Measurements from ENCODE around the gene ESRRB.

Gene ESRRB

DNA sequence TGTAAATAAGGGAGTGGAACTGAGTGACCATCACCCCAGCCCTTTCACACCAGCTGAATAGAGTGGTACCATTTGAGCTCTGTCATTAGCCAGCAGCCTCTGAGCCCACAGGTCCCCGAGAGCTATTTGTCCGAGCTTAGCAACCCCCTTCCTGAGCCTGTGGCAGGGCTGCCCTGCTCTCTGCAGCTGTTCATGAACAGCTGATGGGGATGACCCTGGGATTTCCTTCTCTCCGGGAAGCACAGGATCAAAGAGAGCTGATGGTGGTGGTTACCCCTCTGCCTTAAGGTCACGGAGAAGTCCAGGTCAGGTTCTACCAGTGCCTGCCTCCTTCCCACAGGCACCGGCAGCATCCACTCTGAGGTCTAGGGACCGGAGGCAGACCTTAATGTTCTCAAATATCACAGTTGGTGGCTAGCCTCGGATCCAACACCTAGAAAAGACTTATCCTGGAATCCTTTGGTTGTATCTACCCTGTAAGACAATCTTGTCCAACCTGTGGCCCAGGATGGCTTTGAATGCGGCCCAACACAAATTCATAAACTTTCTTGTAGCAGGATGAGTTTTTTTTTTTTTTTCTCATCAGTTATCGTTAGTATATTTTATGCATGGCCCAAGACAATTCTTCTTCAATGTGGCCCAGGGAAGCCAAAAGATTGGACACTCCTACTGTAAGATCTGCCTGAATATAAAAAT lies 81.1 kb downstream of the ESRRB start:
- Histone ChIP-seq H3K36me3 (ENCODE audit: control insufficient read depth, insufficient read depth, low read length) (no peaks in the 10 kb centered on the region), H3K27ac (ENCODE audit: low read depth, low read length, severe bottlenecking) (no peak overlapping the region), H3K4me1 (ENCODE audit: control insufficient read depth, insufficient read depth, low read length, poor library complexity, severe bottlenecking) (no peaks in the 10 kb centered on the region), H3K9me3 (ENCODE audit: control insufficient read depth, low read length) (no peaks in the 10 kb centered on the region), H3K4me3 (ENCODE audit: extremely low read depth, insufficient read depth, low read length, poor library complexity, severe bottlenecking) (no peak overlapping the region)
- WGBS, 2 experiments (ENCODE audit: insufficient coverage in 2 of 2): 91% methylated on average over 7 to 8 of the region's 9 CpGs

DNA sequence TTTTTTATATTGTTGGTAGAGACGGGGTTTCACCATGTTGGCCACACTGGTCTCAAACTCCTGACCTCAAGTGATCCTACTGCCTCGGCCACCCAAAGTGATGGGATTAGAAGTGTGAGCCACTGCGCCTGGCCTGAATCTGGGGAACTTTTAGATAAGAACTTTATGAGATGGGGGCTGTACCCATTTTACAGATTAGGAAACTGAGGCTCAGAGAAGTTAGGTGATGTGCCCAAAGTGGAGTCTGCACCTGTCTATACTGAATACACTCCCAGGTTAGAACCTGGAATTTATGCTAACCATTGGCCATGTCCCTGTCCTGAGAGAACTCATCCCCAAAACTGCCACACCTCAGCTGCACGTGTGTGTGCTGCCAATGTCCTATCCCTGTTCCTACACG lies 81.9 kb downstream of the ESRRB start:
- Histone ChIP-seq H3K9me3 (ENCODE audit: control insufficient read depth, low read length) (no peaks in the 10 kb centered on the region), H3K36me3 (ENCODE audit: control insufficient read depth, insufficient read depth, low read length) (no peaks in the 10 kb centered on the region)
- WGBS, 2 experiments (ENCODE audit: insufficient coverage in 2 of 2): 78 to 91% methylated on average over 3 to 5 of the region's 5 CpGs

DNA sequence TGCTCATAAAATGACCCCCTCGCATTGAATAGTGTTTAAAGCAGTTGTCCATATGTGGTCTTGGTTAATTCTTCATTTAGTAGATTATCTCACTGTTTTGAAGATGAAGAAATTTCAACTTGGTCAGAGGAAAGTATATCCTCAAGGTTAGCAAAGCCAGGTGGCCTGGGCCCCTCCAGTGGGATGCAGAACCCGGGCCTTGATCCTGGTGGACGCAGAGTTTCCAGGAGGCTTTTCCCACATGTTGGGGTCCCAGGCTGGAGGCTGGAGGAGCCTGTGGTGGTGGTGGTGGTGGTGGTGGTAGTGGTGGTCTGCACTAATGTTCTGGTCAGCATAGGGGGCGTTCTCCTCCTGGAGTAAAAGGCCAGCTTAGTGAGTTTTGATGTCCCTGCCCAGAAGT lies 85.9 kb downstream of the ESRRB start:
- Histone ChIP-seq H3K36me3 (ENCODE audit: control insufficient read depth, insufficient read depth, low read length) (no peaks in the 10 kb centered on the region), H3K27ac (ENCODE audit: low read depth, low read length, severe bottlenecking) (no peak overlapping the region), H3K4me1 (ENCODE audit: control insufficient read depth, insufficient read depth, low read length, poor library complexity, severe bottlenecking) (no peaks in the 10 kb centered on the region), H3K4me3 (ENCODE audit: extremely low read depth, insufficient read depth, low read length, poor library complexity, severe bottlenecking) (no peak overlapping the region), H3K9me3 (ENCODE audit: control insufficient read depth, low read length) (no peaks in the 10 kb centered on the region)
- 88 to 90% methylated on average over 3 of the region's 4 CpGs for WGBS, 2 experiments (ENCODE audit: insufficient coverage in 2 of 2)

More for the DNA sequence above, 81.9 kb downstream of the ESRRB start:
- Histone ChIP-seq H3K4me3 (ENCODE audit: extremely low read depth, insufficient read depth, low read length, poor library complexity, severe bottlenecking) (no peak overlapping the region), H3K4me1 (ENCODE audit: control insufficient read depth, insufficient read depth, low read length, poor library complexity, severe bottlenecking) (no peaks in the 10 kb centered on the region), H3K27ac (ENCODE audit: low read depth, low read length, severe bottlenecking) (no peak overlapping the region)

DNA sequence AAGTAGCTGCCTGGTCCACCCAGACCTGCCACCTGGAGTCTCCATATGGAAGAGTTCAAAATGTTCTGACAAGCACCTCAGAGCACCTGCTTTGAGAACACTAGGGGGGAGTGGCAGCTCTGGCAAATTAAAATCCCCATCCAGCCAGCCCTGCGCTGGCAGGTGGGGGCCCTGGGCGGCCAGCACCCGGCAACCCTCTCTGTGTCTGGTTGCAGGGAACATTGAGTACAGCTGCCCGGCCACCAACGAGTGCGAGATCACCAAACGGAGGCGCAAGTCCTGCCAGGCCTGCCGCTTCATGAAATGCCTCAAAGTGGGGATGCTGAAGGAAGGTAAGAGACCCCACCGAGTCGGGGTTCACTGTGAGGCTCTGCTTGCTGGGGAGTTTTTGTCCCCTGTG lies 86.4 kb downstream of the ESRRB start:
- H3K4me1 ChIP-seq (ENCODE audit: control insufficient read depth, insufficient read depth, low read length, poor library complexity, severe bottlenecking): no peaks in the 10 kb centered on the region
- H3K4me3 ChIP-seq (ENCODE audit: extremely low read depth, insufficient read depth, low read length, poor library complexity, severe bottlenecking): no peak overlapping the region
- H3K27ac ChIP-seq (ENCODE audit: low read depth, low read length, severe bottlenecking): no peak overlapping the region
- WGBS, 2 experiments (ENCODE audit: insufficient coverage in 2 of 2): 94 to 97% methylated on average over 11 of the region's 11 CpGs
- H3K9me3 ChIP-seq (ENCODE audit: control insufficient read depth, low read length): no peaks in the 10 kb centered on the region
- H3K36me3 ChIP-seq (ENCODE audit: control insufficient read depth, insufficient read depth, low read length): no peaks in the 10 kb centered on the region

DNA sequence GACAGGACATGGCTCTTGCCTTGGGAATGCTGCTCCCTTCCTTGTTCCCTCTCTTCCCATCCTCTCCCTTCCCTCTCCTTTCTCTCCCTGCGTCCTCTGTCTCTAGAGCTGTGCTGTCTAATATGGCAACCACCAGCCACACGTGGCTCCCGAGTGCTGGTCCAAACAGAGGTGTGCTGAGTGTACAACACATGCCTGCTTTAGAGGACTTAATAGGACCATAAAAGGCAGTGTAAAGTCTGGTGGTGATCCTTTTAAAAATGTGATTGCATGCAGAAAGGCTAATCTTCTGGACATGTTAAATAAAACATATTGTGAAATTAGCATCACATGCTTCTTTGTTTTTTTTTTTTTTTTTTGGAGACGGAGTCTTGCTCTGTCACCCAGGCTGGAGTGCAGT lies 87.2 kb downstream of the ESRRB start:
- Histone ChIP-seq H3K36me3 (ENCODE audit: control insufficient read depth, insufficient read depth, low read length) (no peaks in the 10 kb centered on the region), H3K27ac (ENCODE audit: low read depth, low read length, severe bottlenecking) (no peak overlapping the region), H3K4me1 (ENCODE audit: control insufficient read depth, insufficient read depth, low read length, poor library complexity, severe bottlenecking) (no peaks in the 10 kb centered on the region), H3K4me3 (ENCODE audit: extremely low read depth, insufficient read depth, low read length, poor library complexity, severe bottlenecking) (no peak overlapping the region), H3K9me3 (ENCODE audit: control insufficient read depth, low read length) (no peaks in the 10 kb centered on the region)
- WGBS, 2 experiments (ENCODE audit: insufficient coverage in 2 of 2): 92 to 95% methylated on average over 3 of the region's 4 CpGs

DNA sequence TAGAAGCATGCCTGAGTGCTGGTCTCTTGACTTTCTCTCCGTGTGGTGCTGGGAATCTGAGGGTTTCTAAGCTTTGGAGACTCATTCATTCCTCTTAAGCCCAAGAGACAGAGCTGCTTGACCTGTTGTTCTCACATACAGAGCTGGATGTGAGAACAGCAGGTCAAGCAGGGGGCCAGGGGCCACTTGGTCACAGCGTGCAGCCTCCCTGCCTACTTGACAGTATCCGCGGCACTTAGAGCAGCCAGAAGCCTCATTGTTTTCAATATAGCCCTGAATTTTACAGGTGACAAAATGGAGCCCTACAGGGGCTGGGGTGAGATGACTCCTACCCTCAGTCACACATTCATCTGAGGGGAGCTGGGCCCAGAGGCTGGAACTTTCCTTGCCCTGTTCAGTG lies 88.9 kb downstream of the ESRRB start:
- H3K4me1 ChIP-seq (ENCODE audit: control insufficient read depth, insufficient read depth, low read length, poor library complexity, severe bottlenecking): no peaks in the 10 kb centered on the region
- H3K4me3 ChIP-seq (ENCODE audit: extremely low read depth, insufficient read depth, low read length, poor library complexity, severe bottlenecking): no peak overlapping the region
- WGBS, 2 experiments (ENCODE audit: insufficient coverage in 2 of 2): 71 to 80% methylated on average over 2 to 4 of the region's 4 CpGs
- H3K36me3 ChIP-seq (ENCODE audit: control insufficient read depth, insufficient read depth, low read length): no peaks in the 10 kb centered on the region
- H3K9me3 ChIP-seq (ENCODE audit: control insufficient read depth, low read length): no peaks in the 10 kb centered on the region
- no peak overlapping the region for H3K27ac ChIP-seq (ENCODE audit: low read depth, low read length, severe bottlenecking)

DNA sequence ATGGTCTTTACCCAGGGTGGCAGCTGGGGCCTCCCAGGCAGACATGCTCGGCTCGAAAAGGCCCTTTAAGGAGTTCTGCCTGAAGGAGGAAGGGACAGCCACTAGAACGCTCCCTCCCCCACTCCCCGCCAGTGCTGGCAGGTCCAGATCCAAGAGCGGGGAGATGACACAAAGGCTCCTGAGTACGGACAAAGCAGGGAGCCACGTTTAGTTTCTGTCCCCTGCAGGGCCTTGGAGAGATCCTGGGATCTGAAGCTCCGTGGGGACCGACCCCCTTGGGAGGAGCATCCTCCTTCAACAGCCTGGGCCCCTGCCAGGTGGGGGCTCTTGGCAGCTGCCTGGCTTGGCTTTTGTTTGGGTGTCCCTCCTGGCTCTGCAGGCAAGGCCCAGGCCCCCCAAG lies 89.7 kb downstream of the ESRRB start:
- Histone ChIP-seq H3K4me3 (ENCODE audit: extremely low read depth, insufficient read depth, low read length, poor library complexity, severe bottlenecking) (no peak overlapping the region), H3K36me3 (ENCODE audit: control insufficient read depth, insufficient read depth, low read length) (no peaks in the 10 kb centered on the region), H3K4me1 (ENCODE audit: control insufficient read depth, insufficient read depth, low read length, poor library complexity, severe bottlenecking) (no peaks in the 10 kb centered on the region), H3K27ac (ENCODE audit: low read depth, low read length, severe bottlenecking) (no peak overlapping the region), H3K9me3 (ENCODE audit: control insufficient read depth, low read length) (no peaks in the 10 kb centered on the region)
- WGBS, 2 experiments (ENCODE audit: insufficient coverage in 2 of 2): 47 to 54% methylated on average over 5 to 6 of the region's 9 CpGs

DNA sequence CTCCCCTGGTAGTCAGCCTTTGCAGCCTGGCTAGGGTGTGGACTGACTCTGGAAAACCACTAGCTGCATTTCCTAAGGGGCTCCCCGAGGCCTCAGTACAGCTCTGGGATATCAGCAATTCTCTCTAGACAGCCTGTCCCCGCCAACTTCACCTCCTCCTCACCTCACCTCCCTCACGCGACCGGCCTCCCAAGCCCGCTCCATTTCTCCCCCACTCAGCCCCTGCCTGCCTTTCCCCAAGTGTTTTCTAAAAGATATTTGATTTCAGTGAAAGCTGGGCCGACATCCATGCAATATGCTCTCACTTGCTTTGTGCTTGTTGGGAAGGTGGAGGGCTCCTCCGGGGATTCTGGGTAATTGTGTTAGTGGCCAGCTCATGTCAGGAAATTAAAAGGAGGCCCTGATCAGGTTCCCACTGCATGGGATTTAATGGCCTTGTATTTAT lies 91.8 kb downstream of the ESRRB start:
- H3K9me3 ChIP-seq (ENCODE audit: control insufficient read depth, low read length): no peaks in the 10 kb centered on the region
- no peaks in the 10 kb centered on the region for H3K4me1 ChIP-seq (ENCODE audit: control insufficient read depth, insufficient read depth, low read length, poor library complexity, severe bottlenecking)
- WGBS, 2 experiments (ENCODE audit: insufficient coverage in 2 of 2): 93% methylated on average over 4 to 7 of the region's 8 CpGs
- no peaks in the 10 kb centered on the region for H3K36me3 ChIP-seq (ENCODE audit: control insufficient read depth, insufficient read depth, low read length)
- no peak overlapping the region for H3K27ac ChIP-seq (ENCODE audit: low read depth, low read length, severe bottlenecking)
- no peak overlapping the region for H3K4me3 ChIP-seq (ENCODE audit: extremely low read depth, insufficient read depth, low read length, poor library complexity, severe bottlenecking)

DNA sequence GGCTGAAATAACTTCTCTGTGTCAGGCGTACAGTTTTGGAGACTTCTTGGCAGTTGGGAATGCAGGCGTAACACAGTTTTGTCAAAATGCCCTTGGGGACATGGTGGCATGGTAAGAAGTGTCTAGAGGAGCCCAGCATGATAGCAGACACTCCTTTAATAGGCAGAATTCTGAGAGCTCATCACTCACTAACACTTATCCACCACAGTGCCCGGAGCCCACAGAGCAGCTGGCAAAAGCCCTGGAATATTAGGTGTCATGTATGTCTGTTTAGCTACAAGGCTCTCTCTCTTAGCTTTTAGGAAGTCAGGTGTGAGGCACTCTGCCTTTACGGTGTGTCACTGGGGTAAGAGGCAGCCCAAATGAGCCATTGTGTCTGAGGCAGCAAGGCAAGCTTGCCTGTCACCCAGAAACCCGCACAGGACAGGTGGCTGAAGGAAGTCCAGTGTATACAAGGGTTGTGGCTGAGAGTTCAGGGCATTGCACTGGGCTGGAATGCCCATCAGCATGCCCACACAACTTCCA lies 96.3 kb downstream of the ESRRB start:
- no peak overlapping the region for H3K27ac ChIP-seq (ENCODE audit: low read depth, low read length, severe bottlenecking)
- WGBS, 2 experiments (ENCODE audit: insufficient coverage in 2 of 2): 77 to 94% methylated on average over 4 of the region's 5 CpGs

DNA sequence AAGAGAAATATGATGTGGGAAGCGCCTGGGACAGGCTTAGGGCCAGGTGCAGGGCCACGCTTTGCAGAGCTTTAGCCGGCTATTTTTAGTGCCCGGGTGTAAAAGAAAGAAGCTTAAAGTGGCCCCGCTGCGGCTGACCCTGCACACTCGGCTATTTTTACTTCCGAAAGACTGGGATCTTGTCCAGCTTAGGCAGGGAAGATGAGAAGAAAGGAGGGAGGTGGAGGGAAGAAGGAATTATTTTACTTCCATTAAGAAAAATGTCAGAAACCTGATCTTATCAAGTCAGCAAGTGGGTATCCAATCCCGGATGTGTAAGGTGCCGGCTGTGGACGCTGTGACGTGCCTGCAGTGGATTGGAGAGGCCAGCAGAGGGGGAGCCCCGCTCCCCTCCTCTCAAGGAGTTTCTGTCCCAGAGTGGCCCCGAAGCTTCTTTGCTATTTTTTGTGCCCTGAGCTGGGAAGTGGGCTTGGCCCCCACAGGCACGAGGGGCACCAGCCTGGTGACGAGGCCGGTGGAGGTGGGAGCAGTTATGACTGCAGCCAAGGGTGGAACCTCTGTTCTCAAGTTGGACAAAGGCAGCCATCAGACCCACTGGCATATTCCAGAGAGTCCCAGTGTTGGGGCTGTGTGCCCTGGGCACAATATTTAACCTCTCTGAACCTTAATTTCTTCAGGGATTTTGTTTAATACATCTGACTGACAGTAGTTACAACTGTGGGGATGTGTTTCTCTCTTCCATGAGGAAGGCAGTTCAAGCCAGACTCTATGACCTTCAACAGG lies 97.7 kb downstream of the ESRRB start:
- WGBS, 2 experiments (ENCODE audit: insufficient coverage in 2 of 2): 82 to 86% methylated on average over 15 of the region's 17 CpGs
- H3K9me3 ChIP-seq (ENCODE audit: control insufficient read depth, low read length): no peaks in the 10 kb centered on the region
- no peaks in the 10 kb centered on the region for H3K4me1 ChIP-seq (ENCODE audit: control insufficient read depth, insufficient read depth, low read length, poor library complexity, severe bottlenecking)
- no peak overlapping the region for H3K27ac ChIP-seq (ENCODE audit: low read depth, low read length, severe bottlenecking)
- H3K4me3 ChIP-seq (ENCODE audit: extremely low read depth, insufficient read depth, low read length, poor library complexity, severe bottlenecking): no peak overlapping the region
- H3K36me3 ChIP-seq (ENCODE audit: control insufficient read depth, insufficient read depth, low read length): no peaks in the 10 kb centered on the region

More for the DNA sequence above, 96.3 kb downstream of the ESRRB start:
- no peaks in the 10 kb centered on the region for H3K36me3 ChIP-seq (ENCODE audit: control insufficient read depth, insufficient read depth, low read length)
- no peaks in the 10 kb centered on the region for H3K4me1 ChIP-seq (ENCODE audit: control insufficient read depth, insufficient read depth, low read length, poor library complexity, severe bottlenecking)
- no peak overlapping the region for H3K4me3 ChIP-seq (ENCODE audit: extremely low read depth, insufficient read depth, low read length, poor library complexity, severe bottlenecking)
- H3K9me3 ChIP-seq (ENCODE audit: control insufficient read depth, low read length): no peaks in the 10 kb centered on the region

DNA sequence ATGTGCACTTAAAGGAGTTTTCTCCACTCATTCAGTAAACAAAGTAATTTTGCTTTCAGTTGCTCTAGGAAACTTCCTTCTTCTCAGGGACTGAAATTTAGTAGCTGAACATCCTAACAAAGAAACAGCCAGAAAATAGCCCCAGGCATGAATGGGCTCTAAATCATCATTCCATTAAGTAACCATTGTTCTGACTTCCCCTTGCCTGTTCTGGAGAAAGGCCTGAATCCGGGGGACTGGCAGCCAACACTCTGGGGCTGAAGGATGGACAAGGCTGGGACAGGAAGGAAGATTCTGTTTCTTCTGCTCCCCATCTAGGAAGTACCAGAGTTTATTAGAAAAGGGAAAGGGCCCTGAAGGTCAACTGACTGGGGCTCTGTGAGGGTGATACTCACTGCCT lies 104.5 kb downstream of the ESRRB start:
- Histone ChIP-seq H3K9me3 (ENCODE audit: control insufficient read depth, low read length) (no peaks in the 10 kb centered on the region), H3K4me3 (ENCODE audit: extremely low read depth, insufficient read depth, low read length, poor library complexity, severe bottlenecking) (no peak overlapping the region), H3K36me3 (ENCODE audit: control insufficient read depth, insufficient read depth, low read length) (no peaks in the 10 kb centered on the region), H3K27ac (ENCODE audit: low read depth, low read length, severe bottlenecking) (no peak overlapping the region), H3K4me1 (ENCODE audit: control insufficient read depth, insufficient read depth, low read length, poor library complexity, severe bottlenecking) (peaks cover 2% of the 10 kb centered on the region)
- WGBS, 2 experiments (ENCODE audit: insufficient coverage in 2 of 2): 60% methylated on average over 1 of the region's 1 CpG; no CpG with 5 or more reads in 1 of the 2 experiments

All from mesodermal cell (in vitro differentiated cells).